Activated CD4-positive, alpha-beta T cell treated with anti-CD3 and anti-CD28 coated beads for 36 hours (primary cell): ENCODE measurements around the gene TPO. TPM values are rescaled to one million over a fixed set of nuclear protein-coding genes. Genes with fewer than 3 reads are reported as not detected.
"Not testable (repeated sequence)": the region's sequence is repeated elsewhere in the genome, so short reads cannot be mapped to it uniquely, and the experiment has no call there.

Experiments
- ATAC-seq: fragments of 200-7000 bp; cut with Tn5 transposase; one replicate; pipeline ENCODE4 v1.10.0; 2021; ENCODE audit warnings: mild to moderate bottlenecking, moderate library complexity
- CTCF ChIA-PET: fragments of 350-600 bp; sonication (Branson Sonifier 250); formaldehyde crosslinking; loops from one replicate; lab custom pipeline; 2021; ENCODE audit warnings: antibody characterized with exemption; lab: Charles Lee
- POLR2A ChIA-PET: fragments of 350-600 bp; sonication (Branson Sonifier 250); formaldehyde crosslinking; loops from one replicate; lab custom pipeline; 2021; ENCODE audit warnings: antibody characterized with exemption, inconsistent platforms; lab: Charles Lee
- DNase-seq: peaks from one replicate; pipeline ENCODE4 v3.0.0-alpha.2; 2020
- H3K27ac Mint-ChIP-seq: one replicate; pipeline ENCODE4 v1.8.0; 2021; ENCODE audit warnings: mixed read lengths
- H3K27me3 Mint-ChIP-seq: one replicate; pipeline ENCODE4 v1.8.0; 2021; ENCODE audit warnings: mixed read lengths
- H3K36me3 Mint-ChIP-seq: one replicate; pipeline ENCODE4 v1.8.0; 2021; ENCODE audit warnings: low read depth, mixed read lengths
- H3K4me1 Mint-ChIP-seq: one replicate; pipeline ENCODE4 v1.8.0; 2021; ENCODE audit warnings: mixed read lengths
- H3K4me3 Mint-ChIP-seq: one replicate; pipeline ENCODE4 v1.8.0; 2021; ENCODE audit warnings: mild to moderate bottlenecking, moderate library complexity, mixed read lengths
- H3K9me3 Mint-ChIP-seq: one replicate; pipeline ENCODE4 v1.8.0; 2021; ENCODE audit warnings: low read depth, mixed read lengths
- intact Hi-C, 2 experiments: fragments of 100-400 bp; cut with DNase I in 1 of 2; cut with micrococcal nuclease in 1 of 2; formaldehyde crosslinking; loops; one replicate each; pipeline versions ENCODE4 v1.14.2 to v1.15.1; 2022 to 2024; cut with DNase I, micrococcal nuclease
- total RNA-seq, 2 experiments: library from RNA; stranded (reverse); gene quantifications; one replicate each; pipeline ENCODE4 v1.2.3, GENCODE V29; 2021

TPO gene
- total RNA-seq, 2 experiments from 2014 or later = not detected

DNA sequence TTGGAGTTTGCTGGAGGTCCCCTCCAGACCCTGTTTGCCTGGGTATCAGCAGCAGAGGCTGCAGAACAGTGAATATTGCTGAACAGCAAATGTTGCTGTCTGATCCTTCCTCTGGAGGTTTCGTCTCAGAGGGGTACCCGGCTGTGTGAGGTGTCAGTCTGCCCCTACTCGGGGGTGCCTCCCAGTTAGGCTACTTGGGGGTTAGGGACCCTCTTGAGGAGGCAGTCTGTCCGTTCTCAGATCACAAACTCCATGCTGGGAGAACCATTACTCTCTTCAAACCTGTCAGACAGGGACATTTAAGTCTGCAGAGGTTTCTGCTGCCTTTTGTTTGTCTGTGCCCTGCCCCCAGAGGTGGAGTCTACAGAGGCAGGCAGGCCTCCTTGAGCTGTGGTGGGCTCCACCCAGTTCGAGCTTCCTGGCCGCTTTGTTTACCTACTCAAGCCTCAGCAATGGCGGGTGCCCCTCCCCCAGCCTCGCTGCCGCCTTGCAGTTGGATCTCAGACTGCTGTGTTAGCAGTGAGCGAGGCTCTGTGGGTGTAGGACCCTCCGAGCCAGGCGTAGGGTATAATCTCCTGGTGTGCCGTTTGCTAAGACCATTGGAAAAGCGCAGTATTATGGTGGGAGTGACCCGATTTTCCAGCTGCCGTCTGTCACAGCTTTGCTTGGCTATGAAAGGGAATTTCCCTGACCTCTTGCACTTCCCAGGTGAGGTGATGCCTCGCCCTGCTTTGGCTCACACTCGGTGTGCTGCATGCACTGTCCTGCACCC is 25.1 kb upstream of the TPO start:
- H3K9me3 Mint-ChIP-seq, DNase-seq, H3K27ac Mint-ChIP-seq, ATAC-seq, intact Hi-C loops, H3K4me1 Mint-ChIP-seq, H3K4me3 Mint-ChIP-seq, H3K27me3 Mint-ChIP-seq, POLR2A ChIA-PET, CTCF ChIA-PET, H3K36me3 Mint-ChIP-seq: not testable (repeated sequence)

DNA sequence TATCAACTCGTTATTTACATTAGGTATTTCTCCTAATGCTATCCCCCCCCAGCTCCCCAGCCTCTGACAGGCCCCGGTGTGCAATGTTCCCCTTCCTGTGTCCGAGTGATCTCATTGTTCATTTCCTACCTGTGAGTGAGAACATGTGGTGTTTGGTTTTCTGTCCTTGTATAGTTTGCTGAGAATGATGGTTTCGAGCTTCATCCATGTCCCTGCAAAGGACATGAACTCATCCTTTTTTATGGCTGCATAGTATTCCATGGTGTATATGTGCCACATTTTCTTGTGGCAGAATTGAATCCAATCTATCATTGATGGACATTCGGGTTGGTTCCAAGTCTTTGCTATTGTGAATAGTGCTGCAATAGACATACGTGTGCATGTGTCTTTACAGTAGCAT is 23.1 kb upstream of the TPO start:
- intact Hi-C loops, H3K4me1 Mint-ChIP-seq, CTCF ChIA-PET, H3K27me3 Mint-ChIP-seq, H3K27ac Mint-ChIP-seq, ATAC-seq, POLR2A ChIA-PET, DNase-seq, H3K4me3 Mint-ChIP-seq, H3K36me3 Mint-ChIP-seq, H3K9me3 Mint-ChIP-seq: not testable (repeated sequence)

DNA sequence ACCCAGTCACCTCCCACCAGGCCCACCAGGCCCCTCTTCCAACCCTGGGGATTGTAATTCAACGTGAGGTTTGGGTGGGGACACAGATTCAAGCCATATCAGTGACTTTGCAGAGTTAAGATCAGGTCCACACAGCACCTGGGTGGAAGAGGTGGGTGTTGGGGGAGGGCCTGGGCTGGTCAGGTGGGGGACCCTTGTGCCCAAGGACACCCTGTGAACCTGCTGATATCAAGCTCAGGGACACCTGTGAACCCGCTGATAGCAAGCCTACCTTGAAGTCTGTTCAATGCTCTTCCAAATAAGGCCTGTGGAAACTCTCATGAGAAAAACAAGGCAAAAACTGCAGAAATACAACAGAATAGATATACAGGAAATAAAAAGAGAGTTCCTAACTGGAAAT is 19.9 kb upstream of the TPO start:
- intact Hi-C loops = no loop called here
- Mint-ChIP-seq H3K9me3 (peaks cover 2% of the 10 kb centered on the region), H3K27me3 (no peaks in the 10 kb centered on the region), H3K27ac (no peak overlapping the region), H3K36me3 (no peaks in the 10 kb centered on the region), H3K4me1 (peaks cover 3% of the 10 kb centered on the region), H3K4me3 (no peak overlapping the region)
- DNase-seq = no peak
- no peak for ATAC-seq
- CTCF ChIA-PET = no interaction called here
- POLR2A ChIA-PET = no interaction called here

DNA sequence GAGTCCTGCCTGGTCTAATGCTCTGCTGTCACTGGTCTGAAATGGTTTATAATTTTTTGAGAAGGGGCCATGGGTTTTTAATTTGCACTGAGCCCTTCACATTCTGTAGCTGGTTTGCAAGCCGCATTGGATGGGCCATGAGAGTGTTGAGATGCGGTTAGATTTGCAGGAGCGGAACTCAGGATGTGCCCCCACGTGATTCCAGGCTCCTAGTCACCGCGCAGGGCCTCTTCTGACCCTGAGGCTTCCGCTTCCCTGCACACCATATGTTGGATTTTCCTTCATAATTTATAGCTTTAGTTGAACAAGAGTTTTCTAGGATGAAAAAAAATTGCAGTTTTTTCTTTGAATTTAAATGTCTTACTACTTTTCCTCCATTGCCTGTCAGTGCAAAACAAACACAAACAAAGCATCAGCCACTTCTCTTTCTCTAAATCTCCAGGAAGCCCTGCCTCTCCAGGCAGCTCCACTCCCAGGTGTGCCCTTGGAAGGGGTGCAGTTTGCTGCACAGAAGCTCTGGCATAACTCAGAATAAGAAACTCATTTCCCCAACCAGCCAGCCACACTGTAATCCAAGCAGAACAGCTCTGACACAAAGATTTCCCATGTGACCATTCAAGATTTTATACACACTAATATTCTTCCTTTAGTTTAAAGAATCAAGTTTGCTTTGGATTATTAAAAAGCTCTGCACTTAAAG is 18.4 kb upstream of the TPO start:
- no peaks in the 10 kb centered on the region for H3K9me3 Mint-ChIP-seq
- ChIA-PET CTCF (no interaction called here), POLR2A (no interaction called here)
- peaks cover 3% of the 10 kb centered on the region for H3K4me1 Mint-ChIP-seq
- H3K4me3 Mint-ChIP-seq = no peak overlapping the region
- no peaks in the 10 kb centered on the region for H3K27me3 Mint-ChIP-seq
- DNase-seq (no peak), ATAC-seq (no peak)
- H3K27ac Mint-ChIP-seq = no peak overlapping the region
- intact Hi-C loops = loop anchor here in 1 of 2 experiments (1.0 kb wide), 1 partner anchor 25 kb away; no protein-coding TSS in a partner anchor
- no peaks in the 10 kb centered on the region for H3K36me3 Mint-ChIP-seq

DNA sequence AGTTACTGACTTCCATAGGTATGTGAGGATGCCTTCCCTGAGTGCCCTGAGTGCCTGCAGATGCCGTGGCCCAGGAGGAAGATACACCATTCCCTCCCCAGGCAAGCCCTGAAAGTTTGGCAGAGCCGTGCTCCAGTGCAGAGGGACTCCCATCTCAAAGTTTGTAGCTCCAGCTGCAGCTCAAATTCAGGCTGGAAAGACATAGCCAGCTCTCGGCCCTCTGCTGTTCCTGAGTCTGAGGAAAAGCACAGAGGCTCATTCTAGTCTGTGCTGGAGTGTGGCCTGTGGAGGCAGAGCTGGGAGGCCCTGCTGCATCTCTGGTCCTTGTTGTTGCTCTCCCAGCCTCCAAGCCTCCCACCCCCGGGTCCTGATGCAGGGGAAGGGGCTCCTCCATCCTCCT is 15.9 kb upstream of the TPO start:
- peaks cover under 1% of the 10 kb centered on the region for H3K9me3 Mint-ChIP-seq
- no peaks in the 10 kb centered on the region for H3K36me3 Mint-ChIP-seq
- H3K4me1 Mint-ChIP-seq = peaks cover 3% of the 10 kb centered on the region
- no peak for ATAC-seq
- no peak for DNase-seq
- no peak overlapping the region for H3K27ac Mint-ChIP-seq
- POLR2A ChIA-PET = no interaction called here
- no peak overlapping the region for H3K4me3 Mint-ChIP-seq
- H3K27me3 Mint-ChIP-seq = no peaks in the 10 kb centered on the region
- CTCF ChIA-PET = no interaction called here
- intact Hi-C loops = no loop called here

DNA sequence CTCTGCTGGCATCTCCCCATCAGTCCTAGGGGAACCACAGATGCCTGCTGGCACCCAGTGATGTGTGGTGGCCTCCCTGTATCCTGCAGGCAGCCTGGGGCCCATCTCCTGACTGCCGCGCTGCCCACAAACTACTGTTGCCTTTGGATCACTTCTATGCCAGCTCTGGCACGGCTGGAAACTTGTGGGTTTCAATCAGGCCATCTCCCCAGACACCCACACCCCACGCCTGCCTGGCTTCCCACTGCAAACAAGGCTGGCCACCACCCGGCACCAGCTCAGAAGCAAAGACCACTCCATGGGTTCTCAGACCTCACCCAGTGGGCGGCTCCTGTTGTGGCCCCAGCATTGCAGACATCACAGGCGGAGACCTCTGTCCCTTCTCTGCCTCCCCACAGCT is 15.1 kb upstream of the TPO start:
- no peak for ATAC-seq
- peaks cover 2% of the 10 kb centered on the region for H3K9me3 Mint-ChIP-seq
- H3K36me3 Mint-ChIP-seq = no peaks in the 10 kb centered on the region
- ChIA-PET POLR2A (no interaction called here), CTCF (no interaction called here)
- H3K4me1 Mint-ChIP-seq = peaks cover 3% of the 10 kb centered on the region
- intact Hi-C loops = no loop called here
- no peak for DNase-seq
- H3K27ac Mint-ChIP-seq = no peak overlapping the region
- H3K27me3 Mint-ChIP-seq = no peaks in the 10 kb centered on the region
- no peak overlapping the region for H3K4me3 Mint-ChIP-seq

DNA sequence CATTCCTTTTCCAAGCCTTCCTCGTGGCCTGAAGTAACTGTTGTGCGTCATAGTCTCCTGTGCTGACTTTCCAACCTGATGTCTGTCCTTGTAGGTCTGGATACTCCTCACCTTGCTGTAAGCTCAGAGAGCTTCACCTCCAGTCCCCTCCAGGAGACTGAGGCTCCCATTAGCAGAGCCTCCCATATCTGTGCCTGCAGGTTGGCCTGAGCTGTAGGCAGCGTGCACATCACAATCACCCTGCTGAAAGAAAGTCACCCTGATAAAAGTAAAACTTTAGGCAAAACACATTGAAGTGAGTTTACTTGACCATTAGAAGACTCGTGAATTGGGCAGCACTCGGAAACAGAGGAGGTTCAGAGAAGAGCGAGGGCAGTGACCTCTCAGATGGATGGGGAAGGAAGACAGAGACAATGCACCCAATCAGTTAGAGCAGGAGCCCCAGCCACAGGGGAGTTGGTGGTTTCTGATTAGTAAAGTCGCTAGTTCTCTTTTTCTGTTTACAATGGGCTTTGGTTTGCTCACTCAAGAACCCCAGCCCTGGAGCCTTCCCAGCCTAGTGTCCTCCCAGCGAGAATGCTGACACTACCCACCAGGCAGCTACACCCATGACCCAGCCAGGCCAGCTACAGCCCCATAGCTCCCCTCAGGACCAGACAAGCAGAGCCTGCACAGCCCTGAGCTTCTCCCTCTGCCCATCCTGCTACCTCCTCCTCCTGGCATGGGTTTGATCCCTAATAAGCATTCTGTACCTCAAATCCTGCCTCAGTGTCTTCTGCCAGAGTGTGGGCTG is 12.1 kb upstream of the TPO start:
- Mint-ChIP-seq H3K27ac (no peak overlapping the region), H3K4me1 (peaks cover 3% of the 10 kb centered on the region), H3K4me3 (no peak overlapping the region), H3K36me3 (no peaks in the 10 kb centered on the region), H3K9me3 (peaks cover 2% of the 10 kb centered on the region), H3K27me3 (no peaks in the 10 kb centered on the region)
- intact Hi-C loops = no loop called here
- ChIA-PET CTCF (no interaction called here), POLR2A (no interaction called here)
- DNase-seq = no peak
- no peak for ATAC-seq

DNA sequence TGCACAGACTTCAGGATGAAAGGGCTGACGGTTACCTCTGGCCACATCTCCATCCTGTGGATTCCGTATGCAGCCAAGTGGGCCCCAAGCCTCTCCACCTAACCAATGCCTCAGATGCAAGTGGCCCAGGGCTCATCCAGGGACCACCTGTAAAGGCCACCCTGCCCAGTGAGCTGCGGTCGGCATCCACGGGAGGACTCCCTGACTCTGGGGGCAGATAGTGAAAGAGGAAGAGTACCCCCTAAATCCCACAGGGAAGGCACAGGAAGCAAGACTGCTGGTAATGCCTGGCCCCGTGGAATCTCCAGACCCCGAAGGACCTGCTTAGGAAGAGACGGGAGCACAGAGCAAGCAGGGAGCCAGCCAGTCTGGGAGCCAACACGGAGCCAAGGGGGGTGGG is 11.2 kb upstream of the TPO start:
- intact Hi-C loops = no loop called here
- ChIA-PET CTCF (no interaction called here), POLR2A (no interaction called here)
- no peak for DNase-seq
- Mint-ChIP-seq H3K27ac (no peak overlapping the region), H3K4me3 (no peak overlapping the region), H3K36me3 (no peaks in the 10 kb centered on the region), H3K9me3 (peaks cover 2% of the 10 kb centered on the region), H3K27me3 (no peaks in the 10 kb centered on the region), H3K4me1 (peaks cover 3% of the 10 kb centered on the region)
- no peak for ATAC-seq

DNA sequence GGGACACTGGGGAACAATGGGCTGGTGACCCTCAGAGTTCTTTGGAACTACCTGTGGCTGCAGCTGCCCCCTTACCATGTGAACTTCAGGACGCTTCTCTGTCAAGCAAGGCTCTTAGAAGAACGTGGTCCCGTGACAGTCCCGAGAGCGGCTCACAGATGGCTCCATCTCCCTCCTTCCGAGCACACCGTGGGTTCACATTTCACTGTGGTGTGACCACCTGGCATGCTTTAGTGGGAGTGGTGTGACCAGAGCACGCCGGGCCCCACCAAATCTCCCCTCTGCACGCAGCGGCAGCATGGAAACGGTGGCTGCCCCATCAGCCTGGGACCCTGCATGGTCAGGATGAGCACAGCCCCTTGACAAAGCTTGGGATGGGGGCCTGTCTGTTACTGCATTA is 9.7 kb upstream of the TPO start:
- H3K27ac Mint-ChIP-seq = no peak overlapping the region
- peaks cover 2% of the 10 kb centered on the region for H3K9me3 Mint-ChIP-seq
- ChIA-PET CTCF (interaction anchor here (0.7 kb wide), 1 partner anchor 609 kb away, joined by 3 read pairs; no protein-coding TSS in a partner anchor), POLR2A (no interaction called here)
- no peak for DNase-seq
- intact Hi-C loops = no loop called here
- no peak overlapping the region for H3K4me3 Mint-ChIP-seq
- no peaks in the 10 kb centered on the region for H3K36me3 Mint-ChIP-seq
- H3K27me3 Mint-ChIP-seq = no peaks in the 10 kb centered on the region
- H3K4me1 Mint-ChIP-seq = peaks cover 3% of the 10 kb centered on the region
- ATAC-seq = no peak

DNA sequence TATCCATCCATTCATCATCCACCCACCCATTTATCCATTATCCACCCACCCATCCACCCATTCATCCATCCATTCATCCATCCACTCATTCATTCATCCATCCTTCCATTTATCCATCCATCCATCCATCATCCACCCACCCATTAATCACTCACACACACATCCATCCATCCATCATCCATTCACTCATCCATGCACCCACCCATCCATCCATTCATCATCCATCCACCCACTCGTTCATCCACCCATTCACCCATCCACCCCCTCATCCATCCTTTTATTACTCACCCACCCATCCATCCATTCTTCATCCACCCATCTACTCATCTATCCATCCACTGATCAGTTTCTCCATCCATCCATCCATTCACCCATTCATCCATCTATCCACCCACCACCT is 8.1 kb upstream of the TPO start:
- Mint-ChIP-seq H3K27me3 (no peaks in the 10 kb centered on the region), H3K4me3 (no peak overlapping the region), H3K27ac (no peak overlapping the region), H3K4me1 (no peaks in the 10 kb centered on the region), H3K9me3 (peaks cover 2% of the 10 kb centered on the region), H3K36me3 (no peaks in the 10 kb centered on the region)
- DNase-seq (no peak), ATAC-seq (no peak)
- CTCF ChIA-PET = no interaction called here
- intact Hi-C loops = no loop called here
- POLR2A ChIA-PET = no interaction called here

DNA sequence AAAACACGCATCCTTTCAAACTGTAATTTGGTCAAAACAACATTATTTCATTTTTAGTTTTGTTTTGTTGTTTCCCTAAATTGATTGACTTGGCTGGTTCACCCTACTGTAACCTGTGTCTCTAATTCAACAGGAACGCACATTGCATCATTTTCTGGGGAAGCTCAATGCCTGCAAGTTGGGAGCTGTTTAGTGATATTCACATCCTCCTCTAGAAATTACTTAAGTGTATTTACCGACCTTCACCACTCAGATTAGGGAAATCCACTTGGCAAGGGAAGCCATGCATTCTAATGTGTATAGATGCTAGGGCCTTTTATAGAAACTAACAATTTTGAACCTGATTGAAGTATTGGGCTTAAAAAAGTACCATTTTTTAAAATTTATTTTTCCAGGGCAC is 7.3 kb upstream of the TPO start:
- DNase-seq (no peak), ATAC-seq (no peak)
- Mint-ChIP-seq H3K9me3 (peaks cover 2% of the 10 kb centered on the region), H3K36me3 (no peaks in the 10 kb centered on the region), H3K4me3 (no peak overlapping the region), H3K4me1 (no peaks in the 10 kb centered on the region), H3K27ac (no peak overlapping the region), H3K27me3 (no peaks in the 10 kb centered on the region)
- intact Hi-C loops = no loop called here
- POLR2A ChIA-PET = no interaction called here
- CTCF ChIA-PET = no interaction called here
